SH-SY5Y (cell line): Measurements from ENCODE around the gene AKR7A3.

Experiments
- GATA2 ChIP-seq: IDR thresholded peaks from 2 replicates; pipeline ENCODE4 v1.6.1; 2011; ENCODE audit warnings: mild to moderate bottlenecking, low read depth, low read length
- GATA3 ChIP-seq: IDR thresholded peaks from 2 replicates; pipeline ENCODE4 v1.6.1; 2011; ENCODE audit warnings: low read depth, mild to moderate bottlenecking, low read length, moderate library complexity

GRCh38 chr1:19255288-19255687, 33.3 kb downstream of the AKR7A3 start:
- no peak for TF ChIP-seq GATA2
- TF ChIP-seq GATA3: no peak
